ENCODE measurements around the gene ELOVL1. TPM values are rescaled to one million over a fixed set of nuclear protein-coding genes. Genes with fewer than 3 reads are reported as not detected.

Gene ELOVL1
- polyA plus RNA-seq, 1 experiment = 167 TPM

DNA sequence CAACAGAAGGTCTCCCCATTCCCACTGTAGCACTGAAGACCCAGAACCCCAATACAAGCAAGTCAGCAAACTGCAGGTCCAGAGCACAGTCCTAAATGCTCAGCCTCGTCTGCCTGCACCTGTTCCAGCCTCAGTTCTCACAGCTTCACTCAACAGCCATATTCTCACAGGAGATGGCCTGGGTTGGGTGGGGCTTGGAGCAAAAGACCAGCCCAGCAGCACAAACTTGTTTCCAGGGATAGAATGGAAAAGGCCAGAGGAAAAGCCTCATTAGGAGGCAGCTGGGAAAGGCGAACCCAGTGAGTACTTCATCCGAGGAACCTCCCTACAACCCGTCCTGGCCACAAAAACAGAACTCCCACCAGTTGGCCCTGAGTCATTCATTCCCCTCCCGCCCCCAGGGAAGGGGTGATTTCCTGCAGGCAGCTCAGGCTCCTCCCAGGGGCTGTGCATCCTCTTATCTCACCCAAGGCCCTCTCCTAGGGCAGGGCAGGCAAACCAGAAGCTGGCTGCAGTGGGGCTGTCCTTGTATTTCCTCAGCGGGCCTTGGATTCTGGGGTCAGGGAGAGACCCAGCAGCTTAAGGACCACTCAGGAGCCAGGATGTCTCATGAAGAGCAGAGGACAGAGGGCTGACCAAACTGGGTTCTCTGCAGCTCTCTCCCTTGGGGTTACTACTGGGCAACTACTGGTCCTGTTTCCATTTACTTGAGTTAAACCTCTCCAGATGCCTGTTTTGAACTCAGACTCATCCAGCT, 37.6 kb downstream of the ELOVL1 start:
- DNase-seq (ENCODE audit: low read depth, low spot score) = peak; percentile 39
- H3K27ac ChIP-seq (ENCODE audit: low read depth, low read length) = peak overlapping the region; percentile 61
- H3K9me3 ChIP-seq (ENCODE audit: control insufficient read depth, insufficient read depth, low read length) = peaks cover 7% of the 10 kb centered on the region
- no peak overlapping the region for H3K4me3 ChIP-seq (ENCODE audit: low read depth, low read length)
- CTCF ChIA-PET = no interaction called here
- TF ChIP-seq, protein P1, sequence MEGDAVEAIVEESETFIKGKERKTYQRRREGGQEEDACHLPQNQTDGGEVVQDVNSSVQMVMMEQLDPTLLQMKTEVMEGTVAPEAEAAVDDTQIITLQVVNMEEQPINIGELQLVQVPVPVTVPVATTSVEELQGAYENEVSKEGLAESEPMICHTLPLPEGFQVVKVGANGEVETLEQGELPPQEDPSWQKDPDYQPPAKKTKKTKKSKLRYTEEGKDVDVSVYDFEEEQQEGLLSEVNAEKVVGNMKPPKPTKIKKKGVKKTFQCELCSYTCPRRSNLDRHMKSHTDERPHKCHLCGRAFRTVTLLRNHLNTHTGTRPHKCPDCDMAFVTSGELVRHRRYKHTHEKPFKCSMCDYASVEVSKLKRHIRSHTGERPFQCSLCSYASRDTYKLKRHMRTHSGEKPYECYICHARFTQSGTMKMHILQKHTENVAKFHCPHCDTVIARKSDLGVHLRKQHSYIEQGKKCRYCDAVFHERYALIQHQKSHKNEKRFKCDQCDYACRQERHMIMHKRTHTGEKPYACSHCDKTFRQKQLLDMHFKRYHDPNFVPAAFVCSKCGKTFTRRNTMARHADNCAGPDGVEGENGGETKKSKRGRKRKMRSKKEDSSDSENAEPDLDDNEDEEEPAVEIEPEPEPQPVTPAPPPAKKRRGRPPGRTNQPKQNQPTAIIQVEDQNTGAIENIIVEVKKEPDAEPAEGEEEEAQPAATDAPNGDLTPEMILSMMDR (IDR thresholded peaks at IDR 0.05; ENCODE audit: low read depth, low read length) = no peak
- POLR2A ChIA-PET = no interaction called here
- no peaks in the 10 kb centered on the region for H3K27me3 ChIP-seq (ENCODE audit: control insufficient read depth, insufficient read depth, low read length)

DNA sequence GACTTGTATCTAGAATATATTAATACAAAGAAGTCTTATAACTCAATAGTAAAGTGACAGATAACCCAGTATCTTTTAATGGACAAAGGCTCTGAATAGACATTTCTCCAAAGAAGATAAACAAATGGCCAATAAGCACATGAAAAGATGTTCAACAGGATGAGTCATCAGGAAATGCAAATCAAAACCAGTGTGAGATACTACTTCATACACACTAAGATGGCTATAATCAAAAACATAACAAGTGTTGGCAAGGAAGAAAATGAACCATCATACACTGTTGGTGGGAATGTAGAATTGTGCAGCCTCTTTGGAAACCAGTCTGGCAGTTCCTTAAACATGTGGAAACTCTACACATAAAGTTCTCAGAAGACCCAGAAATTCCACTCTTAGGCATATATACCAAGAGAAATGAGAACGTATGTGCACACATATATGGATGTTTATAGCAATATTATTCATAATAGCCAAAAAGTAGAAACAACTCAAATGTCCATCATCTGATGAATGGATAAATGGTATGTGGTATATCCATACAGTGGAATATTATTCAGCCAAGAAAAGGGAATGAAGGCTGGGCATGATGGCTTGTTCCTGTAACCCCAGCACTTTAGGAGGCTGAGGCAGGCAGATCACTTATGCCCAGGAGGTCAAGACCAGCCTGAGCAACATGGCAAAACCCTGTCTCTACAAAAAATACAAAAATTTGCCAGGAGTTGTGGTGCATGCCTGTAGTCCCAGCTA, 40.1 kb downstream of the ELOVL1 start:
- no peak for DNase-seq (ENCODE audit: low read depth, low spot score)
- Histone ChIP-seq H3K27me3 (ENCODE audit: control insufficient read depth, insufficient read depth, low read length) (no peaks in the 10 kb centered on the region), H3K27ac (ENCODE audit: low read depth, low read length) (no peak overlapping the region), H3K9me3 (ENCODE audit: control insufficient read depth, insufficient read depth, low read length) (peaks cover 7% of the 10 kb centered on the region), H3K4me3 (ENCODE audit: low read depth, low read length) (no peak overlapping the region)
- ChIA-PET POLR2A (no interaction called here), CTCF (no interaction called here)
- TF ChIP-seq, protein P1 (IDR thresholded peaks at IDR 0.05; ENCODE audit: low read depth, low read length) = no peak

DNA sequence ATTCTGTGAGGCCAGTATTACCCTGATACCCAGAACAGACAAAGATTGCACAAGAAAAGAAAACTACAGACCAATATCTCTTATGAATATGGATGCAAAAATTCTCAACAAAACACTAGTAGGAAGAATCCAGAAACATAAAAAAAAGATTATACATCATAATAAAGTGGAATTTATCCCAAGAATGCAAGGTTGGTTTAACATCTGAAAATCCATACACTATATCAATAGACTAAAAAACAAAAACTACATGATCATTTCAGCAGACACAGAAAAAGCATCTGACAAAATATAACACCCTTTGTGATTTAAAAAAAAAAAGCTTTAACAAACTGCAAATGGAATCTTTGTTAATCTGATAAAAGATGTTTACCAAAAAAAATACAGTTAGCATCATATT, 42.4 kb downstream of the ELOVL1 start:
- Histone ChIP-seq H3K27ac (ENCODE audit: low read depth, low read length) (no peak overlapping the region), H3K9me3 (ENCODE audit: control insufficient read depth, insufficient read depth, low read length) (peaks cover 7% of the 10 kb centered on the region), H3K4me3 (ENCODE audit: low read depth, low read length) (no peak overlapping the region), H3K27me3 (ENCODE audit: control insufficient read depth, insufficient read depth, low read length) (no peaks in the 10 kb centered on the region)
- ChIA-PET CTCF (no interaction called here), POLR2A (no interaction called here)
- DNase-seq (ENCODE audit: low read depth, low spot score) = no peak
- TF ChIP-seq, protein P1 (IDR thresholded peaks at IDR 0.05; ENCODE audit: low read depth, low read length) = no peak

DNA sequence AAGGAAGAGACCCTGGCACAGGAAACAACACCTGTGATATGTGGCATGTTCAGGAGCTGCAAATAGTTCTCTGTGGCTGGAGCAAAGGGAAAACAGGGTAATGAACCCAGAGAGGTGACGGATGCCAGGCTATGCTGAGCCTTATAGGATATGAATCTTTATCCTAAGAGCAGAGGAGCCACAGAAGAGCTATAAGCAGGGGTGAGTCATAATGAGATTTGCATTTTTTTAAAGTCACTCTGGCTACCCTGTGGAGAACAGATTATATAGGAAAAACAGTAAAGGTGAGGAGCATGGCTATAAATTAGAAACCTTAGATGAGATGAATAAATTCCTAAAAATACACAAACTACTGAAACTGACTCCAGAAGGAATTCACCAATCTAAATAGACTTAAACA, 43.0 kb downstream of the ELOVL1 start:
- no peak overlapping the region for H3K4me3 ChIP-seq (ENCODE audit: low read depth, low read length)
- DNase-seq (ENCODE audit: low read depth, low spot score) = no peak
- no peaks in the 10 kb centered on the region for H3K27me3 ChIP-seq (ENCODE audit: control insufficient read depth, insufficient read depth, low read length)
- ChIA-PET CTCF (no interaction called here), POLR2A (no interaction called here)
- peaks cover 7% of the 10 kb centered on the region for H3K9me3 ChIP-seq (ENCODE audit: control insufficient read depth, insufficient read depth, low read length)
- TF ChIP-seq, protein P1 (IDR thresholded peaks at IDR 0.05; ENCODE audit: low read depth, low read length) = no peak
- no peak overlapping the region for H3K27ac ChIP-seq (ENCODE audit: low read depth, low read length)

DNA sequence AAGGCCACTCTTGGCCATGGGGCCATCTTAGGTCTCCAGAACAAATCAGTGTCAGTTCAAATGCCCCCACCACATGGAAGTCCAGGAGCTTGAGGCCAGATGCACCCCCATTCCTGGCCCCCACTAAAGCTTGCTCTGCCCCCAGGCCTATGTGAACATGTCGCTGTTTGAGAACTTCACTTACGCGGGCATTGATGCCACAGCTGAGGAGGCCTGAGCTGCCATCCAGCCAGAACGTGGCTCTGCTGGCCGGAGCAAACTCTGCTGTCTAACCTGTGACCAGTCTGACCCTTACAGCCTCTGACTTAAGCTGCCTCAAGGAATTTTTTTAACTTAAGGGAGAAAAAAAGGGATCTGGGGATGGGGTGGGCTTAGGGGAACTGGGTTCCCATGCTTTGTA, 45.3 kb downstream of the ELOVL1 start:
- DNase-seq (ENCODE audit: low read depth, low spot score) = no peak
- ChIA-PET CTCF (no interaction called here), POLR2A (interaction anchor here (0.6 kb wide), 1 partner anchor 41 kb away, joined by 4 read pairs; no protein-coding TSS in a partner anchor)
- peaks cover 4% of the 10 kb centered on the region for H3K9me3 ChIP-seq (ENCODE audit: control insufficient read depth, insufficient read depth, low read length)
- no peak overlapping the region for H3K4me3 ChIP-seq (ENCODE audit: low read depth, low read length)
- no peak overlapping the region for H3K27ac ChIP-seq (ENCODE audit: low read depth, low read length)
- TF ChIP-seq, protein P1 (IDR thresholded peaks at IDR 0.05; ENCODE audit: low read depth, low read length) = no peak
- H3K27me3 ChIP-seq (ENCODE audit: control insufficient read depth, insufficient read depth, low read length) = no peaks in the 10 kb centered on the region

All from AG04450 (cell line).